Medulla oblongata (tissue), 1 donor: ENCODE data around the gene TMED6.
"Not testable (repeated sequence)": the region's sequence is repeated elsewhere in the genome, so short reads cannot be mapped to it uniquely, and the experiment has no call there.

Experiments used
- DNase-seq: peaks from one replicate; pipeline ENCODE4 v3.0.0-alpha.2; 2015; ENCODE audit errors: extremely low spot score

Gene TMED6

DNA sequence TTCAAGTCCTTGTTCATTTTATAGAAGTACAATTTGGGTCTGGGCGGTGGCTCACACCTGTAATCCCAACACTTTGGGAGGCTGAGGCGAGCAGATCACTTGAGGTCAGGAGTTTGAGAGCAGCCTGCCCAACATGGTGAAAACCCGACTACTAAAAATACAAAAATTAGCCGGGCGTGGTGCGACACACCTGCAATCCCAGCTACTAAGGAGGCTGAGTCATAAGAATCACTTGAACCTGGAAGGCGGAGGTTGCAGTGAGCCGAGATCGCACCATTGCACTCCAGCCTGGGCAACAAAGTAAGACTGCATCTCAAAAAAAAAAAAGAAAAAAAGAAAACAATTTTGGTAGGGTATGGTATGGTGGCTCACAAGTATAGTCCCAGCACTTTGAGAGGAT is 8.5 kb upstream of the TMED6 start:
- DNase-seq: not testable (repeated sequence)

DNA sequence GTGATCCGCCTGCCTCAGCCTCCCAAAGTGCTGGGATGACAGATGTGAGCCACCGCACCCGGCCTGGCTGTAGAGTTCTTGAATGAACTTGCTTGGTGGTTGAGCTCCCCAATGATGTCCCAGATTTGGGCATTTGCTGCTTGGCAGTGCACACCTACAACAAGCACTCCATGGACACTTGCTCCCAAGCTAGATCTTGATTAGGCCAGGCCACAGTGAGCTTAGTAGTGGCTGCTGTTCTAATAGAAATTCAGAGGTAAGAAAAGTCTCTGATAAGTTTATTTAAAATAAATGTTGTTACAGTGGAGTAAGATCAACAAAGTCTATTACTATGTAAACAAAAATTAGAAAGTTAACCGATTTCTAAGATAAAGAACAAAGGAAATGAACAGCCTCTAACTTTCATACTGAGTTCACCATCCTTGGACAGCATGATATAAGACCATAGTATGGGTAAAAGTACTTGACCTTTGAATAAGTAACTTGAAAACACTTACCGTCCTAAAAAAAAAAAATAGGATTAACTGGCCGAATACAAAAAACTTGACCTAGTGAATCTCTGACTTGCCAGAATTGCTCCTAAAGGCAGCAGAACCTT is 951 bp downstream of the TMED6 start:
- no peak for DNase-seq

DNA sequence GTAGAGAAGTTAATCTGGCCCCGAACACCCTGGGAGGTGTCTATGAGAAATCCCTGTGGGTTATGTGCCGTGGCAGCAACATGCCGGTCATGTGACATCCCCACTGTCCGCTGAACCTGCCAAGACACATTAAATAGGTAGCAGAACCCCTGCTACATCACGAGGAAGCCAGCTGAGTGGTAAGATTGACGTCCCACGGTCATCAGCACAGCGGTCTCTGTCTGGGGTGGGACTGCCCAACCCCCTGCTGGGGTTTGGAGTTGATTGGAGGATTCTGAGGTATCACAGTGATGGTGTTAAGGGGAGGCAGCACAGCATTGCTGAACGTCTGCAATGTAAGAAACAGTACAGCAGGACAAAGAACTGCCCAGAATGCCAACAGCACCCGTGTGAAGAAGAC is 2.0 kb downstream of the TMED6 start:
- no peak for DNase-seq

DNA sequence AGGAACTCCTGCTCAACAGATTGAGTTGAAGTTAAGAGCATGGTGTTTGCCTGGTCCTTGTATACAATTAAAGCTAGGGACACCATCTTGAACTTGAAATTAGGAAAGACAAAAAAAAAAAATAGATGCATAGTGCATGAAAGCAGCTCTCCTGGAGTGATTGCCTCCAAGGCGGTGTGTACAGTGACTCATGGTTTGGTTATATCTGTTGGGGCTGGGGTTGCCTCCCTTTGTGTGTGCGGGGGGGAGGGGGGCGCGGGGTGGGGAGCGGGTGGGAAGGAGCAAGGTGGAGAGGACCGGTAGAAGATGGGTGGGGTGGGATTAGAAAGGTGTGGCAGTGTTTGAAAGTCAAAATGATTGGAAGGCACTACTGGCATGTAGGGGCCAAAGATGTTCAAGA is 3.4 kb downstream of the TMED6 start:
- DNase-seq: no peak

DNA sequence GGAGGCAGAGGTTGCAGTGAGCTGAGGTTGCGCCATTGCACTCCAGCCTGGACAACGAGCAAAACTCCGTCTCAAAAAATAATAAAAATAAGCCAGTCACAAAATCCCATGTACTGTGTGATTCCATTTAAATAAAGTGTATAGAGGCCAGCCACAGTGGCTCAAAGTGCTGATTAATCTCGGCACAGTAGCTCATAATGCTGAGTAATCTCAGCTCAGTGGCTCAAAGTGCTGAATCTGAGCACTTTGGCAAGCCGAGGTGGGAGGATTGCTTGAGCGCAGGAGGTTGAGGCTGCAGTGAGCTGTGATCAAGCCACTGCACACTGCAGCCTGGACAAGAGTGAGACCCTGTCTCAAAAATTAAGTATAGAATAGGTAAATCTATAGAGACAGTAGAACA is 4.9 kb downstream of the TMED6 start:
- no peak for DNase-seq

DNA sequence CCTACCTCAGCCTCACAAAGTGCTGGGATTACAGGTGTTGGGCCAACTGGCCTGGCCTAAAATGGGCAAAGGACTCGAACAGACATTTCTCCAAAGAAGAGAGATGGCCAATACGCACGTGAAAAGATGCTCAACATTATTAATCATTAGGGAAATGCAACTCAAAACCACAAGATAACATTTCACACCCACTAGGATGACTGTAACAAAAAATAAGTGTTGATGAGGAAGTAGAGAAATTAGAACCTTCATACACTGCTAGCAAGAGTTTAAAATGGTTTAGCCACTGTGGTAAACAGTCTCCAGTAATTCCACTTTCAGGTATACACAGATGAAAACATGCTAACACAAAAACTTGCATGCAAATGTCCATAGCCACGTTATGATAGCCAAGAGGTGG is 5.7 kb downstream of the TMED6 start:
- no peak for DNase-seq

DNA sequence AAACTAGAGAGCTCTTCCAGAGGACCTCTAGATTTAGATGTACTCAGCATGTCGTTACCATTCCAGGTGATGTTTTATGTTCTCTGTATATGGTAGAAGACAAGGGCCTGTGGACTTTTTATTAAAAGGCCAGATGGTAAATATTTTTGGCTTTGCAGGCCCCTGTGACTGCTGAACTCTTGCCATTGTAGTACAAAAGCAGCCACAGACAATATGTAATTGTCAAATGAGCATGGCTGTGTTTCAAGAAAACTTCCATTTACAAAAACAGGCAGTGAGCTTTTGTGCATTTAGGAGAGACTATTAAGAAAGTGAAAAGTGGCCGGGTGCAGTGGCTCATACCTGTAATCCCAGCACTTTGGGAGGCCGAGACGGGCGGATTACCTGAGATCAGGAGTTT is 7.4 kb downstream of the TMED6 start:
- no peak for DNase-seq

DNA sequence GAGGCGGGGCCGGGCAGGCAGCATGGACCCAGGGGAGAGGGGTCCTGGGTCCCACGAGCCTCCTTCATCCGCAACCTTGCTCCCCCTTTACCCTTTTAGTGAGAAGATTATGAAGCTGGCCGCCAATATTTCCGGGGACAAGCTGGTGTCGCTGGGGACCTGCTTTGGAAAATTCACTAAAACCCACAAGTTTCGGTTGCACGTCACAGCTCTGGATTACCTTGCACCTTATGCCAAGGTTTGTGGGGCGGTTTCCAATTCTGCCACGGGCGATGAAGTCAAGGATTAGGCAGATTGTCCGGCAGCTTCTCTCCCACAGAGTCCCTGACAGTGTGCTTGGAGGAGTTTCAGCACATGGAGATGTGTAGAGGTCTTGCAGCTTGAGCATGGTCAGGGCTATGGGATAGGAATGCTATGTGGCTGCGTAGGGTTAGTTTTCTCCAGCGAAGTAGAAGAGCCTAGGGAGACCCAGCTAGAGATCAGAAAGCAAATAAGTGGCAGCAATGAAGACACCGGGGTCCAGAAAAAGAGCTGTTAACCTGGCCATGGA is 11.4 kb downstream of the TMED6 start:
- no peak for DNase-seq

DNA sequence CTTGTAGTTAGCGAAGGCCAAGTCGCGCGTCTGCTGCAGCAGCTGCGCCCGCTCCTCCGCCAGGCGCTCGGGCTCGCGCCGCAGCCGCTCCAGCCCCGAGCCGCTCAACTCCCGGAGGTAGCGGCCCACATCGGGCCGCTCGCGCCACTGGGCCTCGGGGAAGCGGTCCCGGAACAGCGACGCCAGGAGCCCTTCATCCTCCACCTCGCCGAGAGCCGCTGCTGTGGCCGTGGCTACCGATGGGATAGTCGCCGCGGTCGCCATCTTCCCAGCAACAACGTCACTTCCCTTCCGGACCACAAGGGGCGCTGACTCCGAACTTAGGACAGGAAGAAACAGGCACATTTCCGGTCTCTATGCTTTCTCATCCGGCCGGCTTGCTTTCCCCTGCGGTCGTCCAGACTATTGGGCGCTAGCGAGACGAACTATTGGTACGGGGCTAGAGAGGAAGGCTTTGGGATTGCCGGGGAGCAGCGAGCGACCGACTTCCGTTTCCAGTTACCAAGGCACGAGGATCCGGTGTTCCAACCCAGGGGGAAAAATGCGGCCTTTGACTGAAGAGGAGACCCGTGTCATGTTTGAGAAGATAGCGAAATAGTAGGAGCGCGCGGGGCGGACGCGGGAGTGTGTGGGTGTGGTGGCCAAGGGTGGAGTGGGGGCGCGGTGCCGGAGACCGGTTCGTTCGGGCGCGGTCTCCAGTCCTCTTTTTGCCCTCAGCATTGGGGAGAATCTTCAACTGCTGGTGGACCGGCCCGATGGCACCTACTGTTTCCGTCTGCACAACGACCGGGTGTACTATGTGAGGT is 12.1 kb downstream of the TMED6 start, which contains the start of the genes COG8 and NIP7:
TSS of gene COG8 (minus strand) at position 276 of the 806 bp plus-strand sequence. CDS start at position 264, 12 bp downstream.
TSS of gene NIP7 (plus strand) at position 484 of the 806 bp plus-strand sequence. CDS start at position 542, 58 bp downstream.
- DNase-seq: peak; percentile 99

DNA sequence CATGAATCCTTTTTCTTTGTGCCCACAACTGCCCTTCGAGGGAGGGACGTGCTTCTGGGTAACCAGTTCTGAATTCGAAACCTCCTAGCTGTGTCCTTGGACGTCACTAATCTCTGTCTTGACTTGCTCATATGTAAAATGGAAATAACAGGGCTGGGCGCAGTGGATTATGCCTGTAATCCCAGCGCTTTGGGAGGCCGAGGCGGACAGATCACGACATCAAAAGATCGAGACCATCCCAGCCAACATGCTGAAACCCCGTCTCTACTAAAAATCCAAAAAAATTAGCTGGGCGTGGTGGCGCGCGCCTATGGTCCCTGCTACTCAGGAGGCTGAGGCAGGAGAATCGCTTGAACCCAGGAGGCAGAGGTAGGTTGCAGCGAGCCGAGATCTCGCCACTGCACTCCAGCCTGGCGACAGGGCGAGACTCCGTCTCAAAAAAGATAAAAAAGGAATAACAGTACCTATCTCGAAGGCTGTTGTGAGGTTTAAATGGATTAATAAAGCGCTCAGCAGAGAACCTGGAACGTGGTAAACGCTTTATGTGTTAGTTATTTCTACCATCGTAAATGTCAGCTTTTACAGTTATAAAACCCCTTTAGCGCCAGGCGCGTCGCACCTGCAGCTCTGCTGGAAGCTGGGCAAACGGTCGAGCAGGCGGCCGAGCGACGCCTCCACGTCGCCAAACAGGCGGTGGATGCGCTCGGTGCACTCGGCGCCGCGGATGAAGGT is 12.9 kb downstream of the TMED6 start:
- DNase-seq: no peak

DNA sequence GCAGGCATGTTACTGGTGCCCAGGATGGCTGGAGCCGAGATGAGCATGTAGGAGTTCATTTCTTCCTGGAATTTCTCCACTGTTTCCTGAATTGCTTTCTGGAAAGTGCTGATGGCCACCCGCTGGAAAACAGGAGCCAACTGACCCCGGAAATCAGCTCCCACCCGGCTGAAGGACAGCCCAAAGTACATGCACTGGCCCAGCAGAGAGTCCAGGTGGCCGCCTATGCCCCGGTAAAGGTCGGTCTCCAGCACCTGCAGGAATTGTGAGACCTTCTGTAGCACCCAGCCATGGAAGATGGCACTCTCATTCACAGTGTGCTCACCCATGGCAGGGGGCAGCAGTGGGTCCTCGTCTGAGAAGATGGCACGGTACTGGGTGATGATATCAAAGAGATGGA is 16.9 kb downstream of the TMED6 start:
- no peak for DNase-seq

DNA sequence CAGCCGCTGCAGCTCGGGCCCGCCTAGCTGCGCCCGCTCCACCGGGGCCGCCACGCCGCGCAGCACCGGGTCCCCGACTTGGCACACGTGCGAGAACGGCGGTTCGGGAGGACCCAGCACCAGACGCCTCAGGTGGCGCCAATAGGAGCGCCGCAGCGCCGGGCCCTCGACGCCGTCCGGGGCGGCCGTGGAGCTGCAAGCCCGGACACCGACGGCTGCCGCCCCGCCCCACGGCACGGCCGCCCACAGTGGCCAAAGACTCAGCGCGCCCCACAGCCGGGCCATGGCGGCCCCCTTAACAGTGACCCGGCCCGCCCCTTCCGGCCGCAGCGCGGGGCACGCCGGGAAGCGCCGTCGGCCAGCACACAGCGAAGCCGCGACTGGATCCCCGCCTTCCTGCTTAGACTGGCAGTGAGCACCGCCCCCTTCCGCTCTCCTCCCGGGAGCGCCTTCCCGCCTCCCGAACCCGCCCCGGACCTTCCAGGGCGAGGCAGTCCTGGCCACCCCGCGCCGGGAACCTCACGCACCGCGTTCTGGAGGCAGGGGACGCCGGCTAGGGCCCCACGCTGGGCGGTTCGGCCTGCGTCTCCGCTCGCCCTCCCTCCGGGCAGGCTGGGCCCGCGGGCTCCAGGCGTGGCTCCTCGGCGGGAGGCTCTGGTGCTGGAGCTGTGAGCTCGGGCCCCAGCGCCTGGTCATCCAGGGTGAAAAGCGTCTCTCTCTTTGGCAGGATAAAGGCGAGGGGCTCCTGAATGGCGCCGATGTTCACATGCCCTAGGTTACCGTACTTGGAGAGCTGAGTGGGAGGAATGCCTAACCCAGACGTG is 21.1 kb downstream of the TMED6 start, which contains the start of gene PDF:
TSS of gene PDF (minus strand) at position 303 of the 824 bp plus-strand sequence. CDS start at position 285, 18 bp downstream.
- peak; percentile 95 for DNase-seq

DNA sequence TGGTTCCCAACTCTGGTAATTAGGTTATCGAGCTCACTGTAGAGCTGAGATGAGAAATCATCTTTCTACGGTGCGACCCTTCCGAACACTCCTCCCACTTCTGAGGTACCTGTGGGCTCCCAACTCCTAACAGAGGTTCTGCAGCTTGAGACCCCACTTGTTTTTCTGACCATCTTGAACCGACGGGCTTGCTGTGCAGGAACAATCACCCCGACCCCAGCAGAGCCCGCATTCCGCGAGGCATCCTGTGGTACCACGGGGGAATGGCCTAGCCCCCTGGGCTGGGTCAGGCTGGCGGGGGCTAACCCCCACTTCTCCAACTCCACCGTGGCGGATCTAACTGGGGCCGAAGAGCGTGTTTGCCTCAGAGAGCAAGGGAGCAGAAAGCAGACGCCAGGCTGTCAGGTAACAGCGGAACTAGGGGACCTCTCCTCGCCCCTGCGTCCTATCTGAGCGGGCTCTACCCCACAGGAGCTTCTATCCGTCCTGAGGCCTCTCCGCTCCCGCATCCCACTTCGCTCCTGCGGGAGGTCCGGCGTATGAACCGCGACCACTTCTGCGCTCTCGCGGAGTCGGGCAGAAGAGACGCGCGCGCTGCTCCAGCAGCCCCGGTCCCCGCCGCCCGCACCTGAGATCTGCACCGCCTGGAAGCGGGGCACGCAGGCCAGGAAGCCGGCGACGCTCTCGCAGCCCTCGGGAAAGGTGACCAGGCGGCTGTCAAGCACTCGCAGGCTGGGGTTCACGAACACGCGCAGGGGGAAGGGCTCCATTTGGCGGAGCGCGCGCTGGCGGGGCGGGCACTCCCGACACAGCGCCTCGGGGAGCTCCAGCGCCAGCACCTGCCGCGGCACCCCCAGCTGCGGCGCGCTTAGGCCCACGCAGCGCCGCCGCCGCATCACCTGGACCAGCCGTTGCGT is 22.0 kb downstream of the TMED6 start:
- no peak for DNase-seq

DNA sequence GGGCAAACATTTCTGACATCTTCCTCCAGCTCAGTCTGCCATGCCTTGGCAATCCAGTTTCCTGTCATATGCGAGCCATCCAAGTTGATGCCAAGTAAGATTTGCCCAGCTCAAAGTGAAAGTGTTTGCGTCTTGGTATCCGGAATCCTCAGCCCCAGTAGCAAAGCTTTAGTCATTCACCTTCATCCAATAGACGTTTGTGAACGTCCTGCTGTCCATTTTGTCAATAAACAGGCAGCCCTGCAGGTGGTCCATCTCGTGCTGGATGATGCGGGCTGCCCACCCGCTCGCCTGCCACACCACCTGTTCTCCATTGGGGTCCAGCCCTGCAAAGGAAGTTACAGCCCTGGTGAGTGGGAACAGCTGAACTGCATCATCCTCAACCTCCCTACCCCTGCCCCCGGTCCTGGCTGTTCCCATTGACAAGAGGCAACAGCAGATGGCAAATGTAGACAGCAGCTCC is 22.7 kb downstream of the TMED6 start:
- no peak for DNase-seq

DNA sequence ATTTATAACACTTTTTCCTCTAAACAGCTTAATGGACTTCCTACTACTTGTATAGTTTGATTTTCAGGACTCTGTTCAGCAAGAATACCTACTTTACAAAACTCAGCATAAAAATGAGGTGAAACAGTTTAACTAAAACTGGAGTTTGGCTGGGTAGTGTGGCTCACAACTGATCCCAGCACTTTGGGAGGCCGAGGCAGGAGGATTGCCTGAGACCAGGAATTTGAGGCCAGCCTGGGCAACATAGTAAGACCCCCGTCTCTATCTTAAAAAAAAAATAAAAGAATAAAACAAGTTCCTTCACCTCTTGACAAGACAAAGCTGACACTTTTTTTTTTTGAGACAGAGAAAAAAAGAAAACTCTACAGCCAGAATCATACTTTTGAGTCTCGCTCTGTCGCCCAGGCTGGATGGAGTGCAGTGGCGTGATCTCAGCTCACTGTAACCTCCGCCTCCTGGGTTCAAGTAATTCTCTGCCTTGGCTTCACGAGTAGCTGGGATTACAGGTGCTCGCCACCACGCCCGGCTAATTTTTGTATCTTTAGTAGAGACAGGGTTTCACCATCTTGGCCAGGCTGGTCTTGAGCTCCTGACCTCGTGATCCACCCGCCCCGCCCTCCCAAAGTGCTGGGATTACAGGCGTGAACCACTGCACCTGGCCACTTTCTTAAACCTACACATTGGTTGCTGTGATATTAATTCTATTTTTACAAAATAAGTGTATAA is 23.8 kb downstream of the TMED6 start:
- DNase-seq: no peak

DNA sequence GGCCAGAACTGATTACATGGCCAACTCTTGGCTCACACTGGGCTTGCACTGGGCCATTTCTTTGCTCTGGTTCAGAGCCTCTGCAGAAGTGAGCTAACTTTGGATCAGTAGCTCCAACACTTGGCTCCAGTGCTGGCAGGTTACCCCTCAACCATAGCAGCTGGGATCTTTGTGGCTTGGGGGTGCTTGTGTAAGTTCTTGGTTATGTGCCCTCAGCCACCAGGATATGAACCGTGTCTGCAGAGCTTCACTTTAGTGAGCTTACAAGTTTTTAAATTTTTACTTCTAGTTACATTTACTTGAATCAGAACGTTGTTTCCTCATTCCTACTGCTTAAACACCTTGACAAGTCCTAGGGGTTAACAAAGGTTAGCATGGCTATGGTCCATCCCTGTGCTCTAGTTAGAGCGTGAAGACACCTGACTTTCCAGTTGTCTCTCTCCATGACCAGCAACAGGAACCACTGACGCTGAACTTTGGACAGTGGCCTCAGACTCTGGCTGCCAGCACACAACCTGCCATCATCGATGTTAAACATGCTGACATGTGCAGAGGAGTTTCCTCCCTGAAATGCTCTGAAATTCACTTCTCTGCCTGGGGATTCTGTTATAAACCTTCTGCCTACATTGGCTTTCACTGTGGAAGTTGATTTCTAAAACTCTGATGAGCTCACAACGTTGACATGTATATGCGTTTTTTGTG is 25.3 kb downstream of the TMED6 start:
- DNase-seq: no peak

DNA sequence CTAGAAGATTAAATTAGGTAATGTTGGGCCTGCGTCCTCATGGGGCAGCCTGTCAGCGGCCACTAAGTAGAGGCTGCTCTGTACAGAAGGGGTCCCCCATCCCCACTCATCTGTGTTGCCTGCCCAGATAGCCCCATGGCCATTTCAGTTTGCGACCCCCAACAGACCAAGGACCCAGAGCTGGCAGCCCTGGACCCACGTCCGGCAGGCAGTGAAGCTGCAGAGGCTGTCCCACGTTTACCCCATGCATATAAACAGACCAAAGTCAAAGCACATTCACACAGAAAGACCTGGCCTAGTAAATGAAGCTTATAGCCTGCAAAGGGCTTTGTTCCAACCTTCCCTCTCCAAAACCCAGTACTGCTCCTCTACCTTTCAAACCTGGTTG is 25.8 kb downstream of the TMED6 start:
- no peak for DNase-seq

DNA sequence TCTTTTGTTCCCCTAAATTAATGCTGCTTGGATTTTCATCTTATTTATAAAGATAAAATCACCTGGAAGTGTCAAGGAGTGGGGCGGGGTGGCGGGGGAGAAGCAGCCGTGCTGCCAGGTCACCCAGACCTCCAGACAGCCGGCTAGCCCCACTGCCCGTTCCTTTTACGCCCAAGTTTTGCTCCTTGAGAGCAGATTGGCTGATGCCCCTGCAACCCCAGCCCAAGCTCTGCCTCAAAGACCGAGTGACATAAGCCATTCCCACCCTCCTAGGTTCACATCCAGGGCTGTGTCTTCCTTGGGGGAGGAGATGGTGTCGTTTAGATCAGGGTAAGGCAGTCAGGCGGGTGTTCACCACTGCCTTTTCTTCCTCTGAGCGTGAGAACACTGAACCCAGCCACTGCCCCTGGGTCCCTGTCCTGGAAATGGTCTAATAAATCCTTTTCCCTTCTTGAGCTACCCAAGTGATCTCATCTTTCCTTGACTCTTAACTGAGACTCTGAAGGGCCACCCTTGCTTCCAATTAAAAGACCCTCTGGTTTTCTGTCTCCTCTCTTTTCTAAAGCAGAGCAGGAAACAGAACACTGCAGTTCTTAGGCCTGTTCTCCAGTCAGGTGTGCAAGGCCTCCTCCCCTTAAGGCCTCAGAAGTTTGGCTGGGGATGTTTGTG is 26.9 kb downstream of the TMED6 start:
- DNase-seq: no peak
